IPS-NIHi7 (cell line): ENCODE results near the gene IZUMO4.
"Not testable (repeated sequence)": the region's sequence is repeated elsewhere in the genome, so short reads cannot be mapped to it uniquely, and the experiment has no call there.

ENCODE experiments used
- DNase-seq: peaks from one replicate; pipeline ENCODE4 v3.0.0; 2012; ENCODE audit warnings: mixed read lengths; ENCODE audit errors: extremely low spot score

The IZUMO4 gene

DNA sequence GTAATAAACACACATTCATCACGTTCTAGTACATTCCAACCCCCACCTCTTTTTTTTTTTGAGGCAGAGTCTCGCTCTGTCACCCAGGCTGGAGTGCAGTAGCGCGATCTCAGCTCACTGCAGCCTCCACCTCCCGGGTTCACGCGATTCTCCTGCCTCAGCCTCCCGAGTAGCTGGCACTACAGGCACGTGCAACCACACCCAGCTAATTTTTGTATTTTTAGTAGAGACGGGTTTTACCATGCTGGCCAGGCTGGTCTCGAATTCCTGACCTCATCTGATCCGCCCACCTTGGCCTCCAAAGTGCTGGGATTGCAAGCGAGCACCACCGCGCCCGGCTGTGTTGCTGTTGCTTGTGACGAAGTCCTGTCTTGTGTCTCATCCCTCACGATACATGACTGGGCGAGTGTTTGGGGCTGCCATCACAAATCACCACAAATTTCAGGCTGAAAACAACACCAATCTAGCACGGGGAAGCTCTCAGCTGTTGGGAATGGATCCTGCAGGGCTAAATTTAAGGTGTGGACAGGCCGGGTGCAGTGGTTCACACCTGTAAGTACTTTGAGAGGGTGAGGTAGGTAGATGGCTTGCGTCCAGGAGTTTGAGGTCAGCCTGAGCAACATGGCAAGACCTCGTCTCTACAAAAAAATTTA is 16.3 kb upstream of the IZUMO4 start:
- no peak for DNase-seq

DNA sequence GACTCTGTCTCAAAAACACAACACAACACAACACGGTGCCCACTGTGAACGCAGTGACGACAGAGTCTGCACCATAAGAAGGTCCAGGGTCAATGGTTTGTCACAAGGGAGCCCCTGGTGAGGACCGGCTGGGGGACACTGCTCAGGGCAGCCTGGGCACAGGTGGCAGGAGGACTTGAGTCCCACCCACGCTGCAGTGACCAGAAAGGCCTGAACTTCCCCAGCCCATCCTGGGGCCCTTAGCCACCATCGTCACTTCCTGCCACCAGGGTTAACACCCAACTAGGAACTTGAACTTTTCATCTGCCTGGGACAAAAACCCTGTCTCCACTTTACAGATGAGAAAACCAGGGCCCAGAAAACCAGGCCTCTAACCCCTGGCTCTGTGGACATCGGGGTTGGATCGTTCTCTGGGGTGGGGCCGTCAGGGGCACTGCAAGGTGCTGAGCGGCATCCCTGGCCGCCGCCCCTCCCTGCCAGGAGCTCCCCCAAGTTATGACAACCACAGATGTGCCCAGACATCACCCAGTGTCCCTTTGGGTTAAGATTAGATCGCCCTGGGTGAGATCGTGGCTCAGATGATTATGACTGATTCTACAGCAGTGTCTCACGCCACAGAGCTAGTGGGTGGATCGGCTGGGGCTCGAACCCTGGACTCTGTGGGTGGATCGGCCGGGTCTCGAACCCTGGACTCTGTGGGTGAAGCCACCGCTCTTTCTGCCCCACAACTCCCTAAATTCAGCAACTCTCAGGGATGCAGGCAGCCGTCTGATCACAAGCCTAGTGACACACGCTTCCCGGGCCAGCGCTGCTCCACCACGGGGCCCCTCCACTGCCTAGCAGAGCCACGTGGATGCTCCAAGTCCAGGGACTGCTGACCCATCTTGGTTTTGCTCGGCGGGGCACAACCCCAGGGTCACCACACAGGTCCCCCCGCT is 14.6 kb upstream of the IZUMO4 start:
- DNase-seq, result no peak

DNA sequence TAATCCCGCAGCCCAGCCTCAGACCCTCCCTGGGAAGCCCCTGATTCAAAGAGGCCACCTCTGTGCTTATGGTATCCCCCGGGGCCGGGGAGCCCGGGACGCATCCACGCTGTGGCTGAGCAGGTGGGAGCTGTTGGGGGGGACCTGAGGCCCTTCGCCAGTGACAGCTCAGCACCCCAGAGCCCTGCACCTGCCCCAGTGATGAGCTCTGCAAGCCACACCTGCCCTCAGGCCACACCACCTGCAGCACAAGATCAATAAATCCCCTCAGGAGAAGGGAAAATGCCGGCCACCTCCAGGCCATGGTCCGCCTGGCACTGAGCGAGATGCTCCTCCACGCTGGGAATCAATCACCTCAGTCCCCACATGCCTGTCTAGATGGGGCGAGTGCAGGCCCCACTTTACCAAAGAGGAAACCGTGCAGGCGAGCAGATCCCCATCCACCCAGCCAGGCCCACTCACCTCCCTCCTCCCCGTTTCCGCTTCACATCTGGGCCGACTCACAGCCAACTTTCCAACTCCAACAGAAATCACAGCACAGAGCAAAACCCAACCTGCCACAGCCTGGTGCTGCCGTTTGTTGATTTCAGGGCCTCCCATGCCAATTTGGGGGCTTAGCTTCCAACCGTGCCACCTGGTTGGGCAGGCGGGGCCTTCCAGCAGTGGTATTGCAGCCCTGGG is 13.4 kb upstream of the IZUMO4 start:
- no peak for DNase-seq

DNA sequence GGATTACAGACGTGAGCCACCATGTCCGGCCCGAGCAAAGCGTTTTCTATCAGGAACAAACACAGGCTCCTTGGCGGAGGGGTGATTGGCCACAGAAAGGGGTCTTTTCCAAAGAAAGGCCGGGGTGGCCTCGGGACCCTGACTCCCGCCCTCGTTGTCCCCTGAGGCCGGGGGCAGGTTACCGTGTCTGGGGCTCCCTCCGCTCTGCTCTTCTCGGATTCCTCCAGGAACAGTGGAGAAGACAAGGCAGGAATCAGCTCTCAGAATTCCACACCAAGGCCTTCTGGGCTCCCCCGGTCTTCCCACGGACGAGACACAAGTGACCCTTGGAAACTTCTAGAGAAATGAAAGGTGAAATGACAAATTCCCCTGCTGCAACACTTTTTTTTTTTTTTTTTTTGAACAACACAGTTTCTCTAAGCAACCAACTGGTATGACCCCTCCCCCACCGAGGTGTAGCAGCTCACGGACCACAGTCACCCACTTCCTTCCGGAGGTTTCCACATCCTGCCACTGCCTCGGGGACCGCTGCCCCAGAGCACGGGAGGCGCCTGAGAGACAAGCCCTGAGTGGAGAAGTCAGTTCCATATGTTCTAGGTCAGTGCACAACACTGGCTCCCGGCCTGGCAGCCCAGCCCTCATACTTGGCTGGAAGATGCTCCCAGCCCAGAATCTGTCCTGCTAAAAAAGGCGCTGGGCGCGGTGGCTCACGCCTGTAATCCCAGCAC is 11.6 kb upstream of the IZUMO4 start:
- DNase-seq, result no peak

DNA sequence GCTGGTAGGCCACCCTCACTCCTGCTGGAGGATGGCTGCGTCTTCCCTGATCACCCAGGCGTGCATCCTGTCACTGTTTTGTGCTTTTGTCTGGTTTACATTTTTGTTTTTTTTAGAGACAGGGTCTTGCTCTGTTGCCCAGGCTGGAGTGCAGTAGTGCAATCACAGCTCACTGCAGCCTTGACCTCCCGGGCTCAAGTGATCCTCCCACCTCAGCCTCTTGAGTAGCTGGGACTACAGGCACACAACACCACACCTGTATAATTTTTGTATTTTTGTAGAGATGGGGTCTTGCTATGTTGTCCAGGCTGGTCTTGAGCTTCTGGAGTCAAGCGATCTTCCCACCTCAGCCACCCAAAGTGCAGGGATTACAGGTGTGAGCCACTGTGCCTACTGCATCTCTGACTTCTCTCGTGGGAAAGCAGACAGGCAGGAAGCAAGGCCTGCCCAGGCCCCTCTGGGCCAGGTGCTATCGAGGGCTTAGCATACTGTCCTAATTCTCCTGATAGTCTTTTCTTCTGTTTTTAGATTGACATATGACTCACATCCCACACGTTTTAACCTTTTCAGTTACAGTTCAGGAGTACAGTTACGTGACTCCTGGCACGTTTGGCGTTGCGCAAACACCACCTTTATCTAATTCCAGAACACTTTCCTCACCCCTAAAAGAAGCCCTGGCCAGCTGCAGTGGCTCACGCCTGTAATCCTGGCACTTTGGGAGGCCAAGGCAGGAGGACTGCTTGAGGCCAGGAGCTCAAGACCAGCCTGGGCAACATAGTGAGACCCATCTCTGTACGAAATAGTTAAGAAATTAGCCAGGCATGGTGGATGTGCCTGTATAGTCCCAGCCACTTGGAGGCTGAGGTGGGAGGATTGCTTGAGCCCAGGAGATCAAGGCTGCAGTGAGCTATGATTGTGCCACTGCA is 9.8 kb upstream of the IZUMO4 start:
- DNase-seq, result not testable (repeated sequence)

DNA sequence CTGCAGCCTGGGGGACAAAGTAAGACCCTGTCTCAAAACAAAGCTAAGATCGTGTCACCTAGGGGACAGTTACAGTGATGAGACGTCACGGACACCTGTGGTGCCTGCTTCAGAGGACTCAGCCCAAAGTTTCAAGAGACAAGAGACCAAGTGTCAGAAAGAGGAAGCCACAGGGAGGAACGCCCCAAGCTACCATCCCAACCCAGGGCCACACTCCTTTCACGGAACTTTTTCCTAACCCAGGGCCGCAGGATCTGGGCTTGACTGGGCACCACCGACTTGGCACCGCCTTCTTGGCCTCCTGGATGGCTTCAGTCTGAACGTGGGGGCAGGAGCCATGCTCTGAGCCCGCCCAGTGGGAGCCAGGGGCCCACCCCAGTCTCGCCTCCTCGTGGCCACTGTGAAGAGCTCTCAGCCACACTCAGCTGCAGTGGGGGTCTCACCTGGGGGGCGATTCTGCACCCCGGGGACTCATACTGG is 9.1 kb upstream of the IZUMO4 start:
- DNase-seq, result no peak

DNA sequence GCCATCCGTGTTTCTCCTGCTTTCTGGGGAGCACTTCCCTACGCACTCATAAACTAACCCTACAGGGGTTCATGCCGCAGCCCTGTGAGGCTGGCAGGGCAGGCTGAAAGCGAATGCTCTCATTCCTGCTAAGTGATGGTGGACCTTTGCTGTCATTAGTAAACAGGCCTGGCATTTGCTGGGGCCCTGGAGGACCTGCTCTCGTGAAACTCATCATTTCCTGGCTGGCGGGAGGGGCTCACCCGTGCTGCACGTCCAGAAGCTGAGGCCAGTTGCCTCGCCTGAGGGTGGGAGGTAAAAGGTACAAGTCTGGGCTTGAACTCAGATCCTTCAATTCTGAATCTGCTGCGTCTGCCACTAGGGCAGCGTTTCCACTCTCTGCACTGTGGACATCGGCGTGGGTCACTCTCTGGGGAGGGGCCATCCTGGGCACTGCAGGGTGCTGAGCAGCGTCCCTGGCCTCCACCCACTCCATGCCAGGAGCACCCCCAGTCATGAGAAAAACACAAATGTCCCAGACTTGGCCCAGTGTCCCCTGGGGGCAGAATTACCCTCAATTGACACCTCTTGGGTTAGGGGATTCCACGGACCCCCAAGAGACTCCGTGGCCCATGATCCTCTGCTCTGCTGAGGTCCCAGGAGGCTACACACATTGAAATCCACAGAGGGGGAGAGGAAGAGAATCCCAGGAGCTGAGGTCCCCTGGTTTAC is 7.6 kb upstream of the IZUMO4 start:
- no peak for DNase-seq

DNA sequence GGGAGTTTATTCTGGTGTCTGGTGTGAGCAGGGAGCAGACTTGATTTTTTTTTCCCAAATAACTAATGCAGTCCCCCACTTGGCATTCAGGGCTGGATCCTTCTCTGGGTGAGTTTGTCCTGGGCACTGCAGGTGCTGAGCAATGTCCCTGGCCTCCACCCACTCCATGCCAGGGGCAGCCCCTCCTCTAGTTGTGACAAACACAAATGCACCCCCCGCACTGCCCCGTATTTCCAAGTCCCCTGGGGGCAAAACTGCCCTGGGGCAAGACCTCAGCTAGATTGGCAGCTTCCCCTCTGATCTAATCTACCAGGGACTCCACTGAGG is 7.0 kb upstream of the IZUMO4 start:
- no peak for DNase-seq

DNA sequence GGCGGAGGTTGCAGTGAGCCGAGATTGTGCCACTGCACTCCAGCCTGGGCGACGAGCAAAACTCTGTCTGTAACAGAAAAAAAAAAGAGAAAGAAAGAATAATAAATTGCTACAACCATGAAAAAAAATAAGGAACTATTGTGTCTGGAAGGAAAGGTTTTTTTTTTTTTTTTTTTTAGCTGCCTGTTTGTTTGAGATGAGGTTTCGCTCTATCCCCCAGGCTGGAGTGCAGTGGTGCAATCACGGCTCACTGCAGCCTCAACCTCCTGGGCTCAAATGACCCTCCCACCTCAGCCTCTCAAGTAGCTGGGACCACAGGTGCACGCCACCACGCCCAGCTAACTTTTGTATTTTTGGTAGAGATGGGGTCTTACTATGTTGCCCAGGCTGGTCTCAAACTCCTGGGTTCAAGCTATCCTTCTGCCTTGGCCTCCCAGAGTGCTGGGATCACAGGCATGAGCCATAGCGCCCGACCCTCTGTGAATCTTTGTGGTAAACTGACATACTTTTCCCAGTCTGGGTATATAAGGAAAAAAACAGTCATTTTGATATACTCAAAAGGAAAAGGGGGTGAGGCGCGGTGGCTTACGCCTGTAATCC is 4.7 kb upstream of the IZUMO4 start:
- DNase-seq, result not testable (repeated sequence)

DNA sequence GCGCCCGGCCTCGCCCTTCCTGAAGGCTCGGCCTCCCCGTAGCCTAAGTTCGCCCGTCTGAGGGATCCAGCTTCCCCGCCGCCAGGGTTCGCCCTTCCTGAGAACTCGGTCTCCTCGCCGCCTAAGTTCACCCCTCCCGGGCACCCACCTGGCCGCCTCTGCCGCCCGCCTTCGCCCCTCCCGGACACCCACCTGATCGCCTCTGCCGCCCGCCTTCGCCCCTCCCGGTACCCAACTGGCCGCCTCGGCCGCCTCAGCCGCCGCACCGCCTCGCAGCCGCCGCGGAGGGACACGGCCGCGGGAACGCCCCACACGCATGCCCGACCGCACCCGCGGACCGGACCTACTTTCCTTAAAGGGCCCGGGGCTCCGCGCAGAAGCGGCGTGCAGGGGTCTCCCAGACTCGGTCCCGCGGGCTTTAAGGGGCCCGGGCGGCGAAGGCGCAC is 658 bp upstream of the IZUMO4 start, which contains the start of gene MOB3A:
MOB3A (minus strand) TSS at position 293 of the 446 bp plus-strand sequence. CDS start 17,766 bp downstream, outside the sequence.
- no peak for DNase-seq

DNA sequence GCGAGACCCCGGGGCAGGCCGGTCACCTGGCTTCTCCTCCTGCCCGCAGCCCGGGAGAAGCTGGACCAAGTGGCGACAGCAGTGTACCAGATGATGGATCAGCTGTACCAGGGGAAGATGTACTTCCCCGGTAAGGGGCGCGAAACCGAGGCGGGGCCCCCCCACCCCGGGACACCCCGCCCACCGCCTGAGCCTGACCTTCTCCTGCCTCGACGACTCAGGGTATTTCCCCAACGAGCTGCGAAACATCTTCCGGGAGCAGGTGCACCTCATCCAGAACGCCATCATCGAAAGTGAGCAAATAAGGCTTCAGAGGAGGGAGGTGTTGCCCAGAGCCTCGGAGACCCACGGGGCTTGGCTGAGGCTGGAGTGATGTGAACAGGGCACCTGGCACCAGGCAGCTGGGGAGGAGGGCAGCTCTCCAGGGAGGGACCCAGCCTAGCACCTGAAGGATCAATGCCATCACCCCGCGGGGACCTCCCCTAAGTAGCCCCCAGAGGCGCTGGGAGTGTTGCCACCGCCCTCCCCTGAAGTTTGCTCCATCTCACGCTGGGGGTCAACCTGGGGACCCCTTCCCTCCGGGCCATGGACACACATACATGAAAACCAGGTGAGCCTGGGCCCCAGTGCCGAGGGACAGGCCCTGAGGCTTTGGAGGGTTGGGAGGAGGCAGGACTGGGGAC is 629 bp downstream of the IZUMO4 start:
- DNase-seq, result no peak

DNA sequence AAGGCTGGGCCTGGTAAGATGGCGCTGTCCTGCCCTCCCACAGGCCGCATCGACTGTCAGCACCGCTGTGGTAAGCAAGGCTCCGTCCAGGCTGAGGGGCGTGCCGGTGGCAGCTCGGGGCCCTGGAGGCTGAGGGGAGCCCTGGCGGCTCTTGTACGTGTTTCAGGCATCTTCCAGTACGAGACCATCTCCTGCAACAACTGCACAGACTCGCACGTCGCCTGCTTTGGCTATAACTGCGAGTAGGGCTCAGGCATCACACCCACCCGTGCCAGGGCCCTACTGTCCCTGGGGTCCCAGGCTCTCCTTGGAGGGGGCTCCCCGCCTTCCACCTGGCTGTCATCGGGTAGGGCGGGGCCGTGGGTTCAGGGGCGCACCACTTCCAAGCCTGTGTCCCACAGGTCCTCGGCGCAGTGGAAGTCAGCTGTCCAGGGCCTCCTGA is 1.2 kb downstream of the IZUMO4 start:
- no peak for DNase-seq

DNA sequence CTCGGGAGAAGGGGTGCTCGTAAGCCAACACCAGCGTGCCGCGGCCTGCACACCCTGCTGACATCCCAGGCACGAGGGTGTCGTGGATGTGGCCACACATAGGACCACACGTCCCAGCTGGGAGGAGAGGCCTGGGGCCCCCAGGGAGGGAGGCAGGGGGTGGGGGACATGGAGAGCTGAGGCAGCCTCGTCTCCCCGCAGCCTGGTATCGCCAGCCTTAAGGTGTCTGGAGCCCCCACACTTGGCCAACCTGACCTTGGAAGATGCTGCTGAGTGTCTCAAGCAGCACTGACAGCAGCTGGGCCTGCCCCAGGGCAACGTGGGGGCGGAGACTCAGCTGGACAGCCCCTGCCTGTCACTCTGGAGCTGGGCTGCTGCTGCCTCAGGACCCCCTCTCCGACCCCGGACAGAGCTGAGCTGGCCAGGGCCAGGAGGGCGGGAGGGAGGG is 2.4 kb downstream of the IZUMO4 start:
- no peak for DNase-seq

DNA sequence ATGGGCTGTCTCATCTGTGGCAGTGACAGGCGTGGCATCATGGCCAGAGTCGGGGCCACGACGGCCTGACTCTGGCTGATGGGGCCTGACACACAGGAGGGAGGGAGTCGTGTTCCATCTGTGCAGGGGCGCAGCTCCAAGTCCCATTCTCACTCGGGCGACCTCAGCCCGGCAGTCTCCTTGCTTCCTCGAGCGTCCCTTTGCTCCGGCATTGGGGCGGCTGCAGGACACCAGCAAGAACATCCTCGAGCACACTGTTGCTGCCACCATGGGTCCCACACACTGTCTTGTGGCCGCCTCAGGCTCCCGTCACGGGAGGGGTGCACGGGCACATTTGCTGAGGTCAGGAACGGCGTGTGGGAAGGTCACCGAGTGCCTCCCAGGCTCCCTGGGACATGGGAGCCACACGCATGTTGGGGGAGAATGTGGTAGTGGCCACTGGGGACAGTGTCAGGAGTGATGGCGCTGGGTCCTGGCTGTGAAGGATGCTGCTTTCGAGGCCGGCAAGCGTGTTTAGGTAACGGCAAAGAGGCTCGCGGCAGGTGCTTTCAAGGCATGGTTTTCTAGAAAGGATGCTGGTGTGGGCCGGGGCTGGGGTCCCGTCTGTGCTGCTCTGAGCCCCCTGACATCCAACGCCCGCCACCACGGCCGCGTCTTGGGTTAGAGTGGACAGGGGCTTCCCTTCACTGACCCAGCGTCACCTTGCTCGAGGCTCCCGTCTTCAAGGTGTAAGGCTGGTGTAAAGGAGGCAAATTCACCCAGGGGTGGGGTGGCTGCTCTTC is 3.4 kb downstream of the IZUMO4 start:
- no peak for DNase-seq

DNA sequence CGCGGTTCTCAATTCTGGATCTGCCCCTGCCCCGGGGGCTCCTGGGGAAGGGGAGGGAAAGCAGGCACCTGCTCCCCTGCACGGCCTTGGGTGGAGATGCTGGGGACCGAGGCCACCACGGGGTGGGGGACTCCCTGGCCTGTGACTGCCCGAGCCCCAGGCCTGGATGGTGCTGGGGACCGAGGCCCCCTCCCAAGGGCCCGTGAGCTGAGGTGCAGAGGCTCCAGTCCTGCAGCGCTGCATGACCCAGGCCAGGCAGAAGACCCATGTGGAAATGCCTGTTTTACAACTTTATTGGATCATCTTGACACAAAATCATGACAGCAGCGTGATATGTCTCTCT is 4.0 kb downstream of the IZUMO4 start:
- no peak for DNase-seq

DNA sequence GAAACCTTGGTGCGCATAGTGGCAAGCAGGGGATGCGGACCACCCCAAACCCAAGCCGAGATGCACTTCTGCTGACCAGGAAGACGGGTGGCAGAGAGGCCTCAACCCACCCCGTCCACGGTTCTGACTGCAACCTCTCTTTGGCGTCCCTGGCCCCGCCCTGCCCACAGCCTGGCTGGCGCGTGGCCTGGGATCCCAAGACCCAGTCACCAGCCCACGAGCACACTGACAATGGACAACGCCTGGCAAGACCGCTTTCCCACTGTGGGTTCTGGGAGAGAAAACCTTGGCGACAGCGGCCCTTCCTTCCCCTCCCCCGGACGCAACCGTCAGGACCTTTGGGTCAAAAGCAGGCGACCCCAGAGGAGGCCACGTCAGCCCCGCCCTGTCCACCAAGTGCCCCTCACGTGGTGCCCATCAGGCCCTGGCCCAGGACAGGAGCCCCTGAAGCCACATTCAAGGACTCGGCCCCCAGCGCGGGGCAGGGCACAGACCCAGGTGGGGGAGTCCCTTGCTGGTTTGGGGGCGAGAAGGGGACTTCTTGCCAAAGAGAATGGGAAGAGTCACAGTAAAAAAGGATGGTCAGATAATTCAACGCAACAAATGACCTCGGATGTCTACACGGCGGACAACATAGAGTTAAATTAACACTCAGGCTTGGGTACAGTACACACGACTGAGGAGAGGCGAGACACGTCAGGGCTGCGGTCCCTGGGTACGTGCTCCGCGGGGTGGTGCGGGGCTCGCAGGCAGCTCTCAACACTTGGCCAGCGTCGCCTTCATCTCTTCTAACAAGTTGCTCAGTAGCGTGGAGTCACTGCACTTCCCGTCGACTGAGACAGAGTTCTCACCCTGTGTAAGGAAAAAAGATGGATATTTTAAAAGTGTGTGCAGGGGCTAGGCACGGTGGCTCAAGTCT is 5.0 kb downstream of the IZUMO4 start:
- DNase-seq, result no peak
